Ishikawa (cell line): ENCODE data around the gene TBCE.

Source experiments
- CEBPB ChIP-seq: IDR thresholded peaks from 2 replicates; pipeline ENCODE4 v1.6.1; 2012
- CREB1 ChIP-seq: IDR thresholded peaks from 2 replicates; pipeline ENCODE4 v1.6.1; 2012; ENCODE audit warnings: low read depth
- EGR1 ChIP-seq: IDR thresholded peaks from 2 replicates; pipeline ENCODE4 v1.6.1; 2012
- EP300 ChIP-seq: IDR thresholded peaks from 2 replicates; pipeline ENCODE4 v1.6.1; 2012; ENCODE audit warnings: borderline replicate concordance
- FOXM1 ChIP-seq: IDR thresholded peaks from 2 replicates; pipeline ENCODE4 v1.6.1; 2012; ENCODE audit warnings: low read depth, borderline replicate concordance
- MAX ChIP-seq: IDR thresholded peaks from 2 replicates; pipeline ENCODE4 v1.6.1; 2012
- RAD21 ChIP-seq: IDR thresholded peaks from 2 replicates; pipeline ENCODE4 v1.6.1; 2012; ENCODE audit warnings: low read depth
- TAF1 ChIP-seq: IDR thresholded peaks from 2 replicates; pipeline ENCODE4 v1.6.1; 2012; ENCODE audit warnings: low read depth, mild to moderate bottlenecking
- TCF12 ChIP-seq: IDR thresholded peaks from 2 replicates; pipeline ENCODE4 v1.6.1; 2012; ENCODE audit warnings: low read depth
- TEAD4 ChIP-seq: IDR thresholded peaks from 2 replicates; pipeline ENCODE4 v1.6.1; 2012
- YY1 ChIP-seq: IDR thresholded peaks from 2 replicates; pipeline ENCODE4 v1.6.1; 2012; ENCODE audit warnings: low read depth
- ZBTB7A ChIP-seq: IDR thresholded peaks from 2 replicates; pipeline ENCODE4 v1.6.1; 2012; ENCODE audit warnings: low read depth
- TF ChIP-seq, protein P1 (sequence below): IDR thresholded peaks from 2 replicates; pipeline ENCODE4 v1.6.1; 2012; ENCODE audit warnings: low read depth, mild to moderate bottlenecking
- TF ChIP-seq, protein P2 (sequence below): IDR thresholded peaks from 2 replicates; pipeline ENCODE4 v1.6.1; 2012

DNA sequence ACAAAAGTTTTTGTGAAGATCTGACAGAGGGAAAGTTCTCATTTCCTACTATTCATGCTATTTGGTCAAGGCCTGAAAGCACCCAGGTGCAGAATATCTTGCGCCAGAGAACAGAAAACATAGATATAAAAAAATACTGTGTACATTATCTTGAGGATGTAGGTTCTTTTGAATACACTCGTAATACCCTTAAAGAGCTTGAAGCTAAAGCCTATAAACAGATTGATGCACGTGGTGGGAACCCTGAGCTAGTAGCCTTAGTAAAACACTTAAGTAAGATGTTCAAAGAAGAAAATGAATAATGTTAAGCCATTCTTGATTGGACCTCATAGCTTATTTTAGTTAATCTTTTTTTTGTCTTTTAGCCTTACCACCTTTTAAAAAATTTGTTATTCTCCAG is 24.8 kb upstream of the TBCE start:
- TF ChIP-seq EP300 (no peak), TEAD4 (no peak), FOXM1 (no peak), TCF12 (no peak), TAF1 (no peak), YY1 (no peak), EGR1 (no peak), CEBPB (no peak), RAD21 (no peak), MAX (no peak), ZBTB7A (no peak), CREB1 (no peak)
- TF ChIP-seq, protein P1, sequence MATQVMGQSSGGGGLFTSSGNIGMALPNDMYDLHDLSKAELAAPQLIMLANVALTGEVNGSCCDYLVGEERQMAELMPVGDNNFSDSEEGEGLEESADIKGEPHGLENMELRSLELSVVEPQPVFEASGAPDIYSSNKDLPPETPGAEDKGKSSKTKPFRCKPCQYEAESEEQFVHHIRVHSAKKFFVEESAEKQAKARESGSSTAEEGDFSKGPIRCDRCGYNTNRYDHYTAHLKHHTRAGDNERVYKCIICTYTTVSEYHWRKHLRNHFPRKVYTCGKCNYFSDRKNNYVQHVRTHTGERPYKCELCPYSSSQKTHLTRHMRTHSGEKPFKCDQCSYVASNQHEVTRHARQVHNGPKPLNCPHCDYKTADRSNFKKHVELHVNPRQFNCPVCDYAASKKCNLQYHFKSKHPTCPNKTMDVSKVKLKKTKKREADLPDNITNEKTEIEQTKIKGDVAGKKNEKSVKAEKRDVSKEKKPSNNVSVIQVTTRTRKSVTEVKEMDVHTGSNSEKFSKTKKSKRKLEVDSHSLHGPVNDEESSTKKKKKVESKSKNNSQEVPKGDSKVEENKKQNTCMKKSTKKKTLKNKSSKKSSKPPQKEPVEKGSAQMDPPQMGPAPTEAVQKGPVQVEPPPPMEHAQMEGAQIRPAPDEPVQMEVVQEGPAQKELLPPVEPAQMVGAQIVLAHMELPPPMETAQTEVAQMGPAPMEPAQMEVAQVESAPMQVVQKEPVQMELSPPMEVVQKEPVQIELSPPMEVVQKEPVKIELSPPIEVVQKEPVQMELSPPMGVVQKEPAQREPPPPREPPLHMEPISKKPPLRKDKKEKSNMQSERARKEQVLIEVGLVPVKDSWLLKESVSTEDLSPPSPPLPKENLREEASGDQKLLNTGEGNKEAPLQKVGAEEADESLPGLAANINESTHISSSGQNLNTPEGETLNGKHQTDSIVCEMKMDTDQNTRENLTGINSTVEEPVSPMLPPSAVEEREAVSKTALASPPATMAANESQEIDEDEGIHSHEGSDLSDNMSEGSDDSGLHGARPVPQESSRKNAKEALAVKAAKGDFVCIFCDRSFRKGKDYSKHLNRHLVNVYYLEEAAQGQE = no peak
- TF ChIP-seq, protein P2, sequence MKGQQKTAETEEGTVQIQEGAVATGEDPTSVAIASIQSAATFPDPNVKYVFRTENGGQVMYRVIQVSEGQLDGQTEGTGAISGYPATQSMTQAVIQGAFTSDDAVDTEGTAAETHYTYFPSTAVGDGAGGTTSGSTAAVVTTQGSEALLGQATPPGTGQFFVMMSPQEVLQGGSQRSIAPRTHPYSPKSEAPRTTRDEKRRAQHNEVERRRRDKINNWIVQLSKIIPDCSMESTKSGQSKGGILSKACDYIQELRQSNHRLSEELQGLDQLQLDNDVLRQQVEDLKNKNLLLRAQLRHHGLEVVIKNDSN = no peak
